ENCODE data around the gene LMNTD1.

GRCh38 chr12:25558586-25558985 lies 5.5 kb upstream of the LMNTD1 start:
- TF ChIP-seq, protein P1, sequence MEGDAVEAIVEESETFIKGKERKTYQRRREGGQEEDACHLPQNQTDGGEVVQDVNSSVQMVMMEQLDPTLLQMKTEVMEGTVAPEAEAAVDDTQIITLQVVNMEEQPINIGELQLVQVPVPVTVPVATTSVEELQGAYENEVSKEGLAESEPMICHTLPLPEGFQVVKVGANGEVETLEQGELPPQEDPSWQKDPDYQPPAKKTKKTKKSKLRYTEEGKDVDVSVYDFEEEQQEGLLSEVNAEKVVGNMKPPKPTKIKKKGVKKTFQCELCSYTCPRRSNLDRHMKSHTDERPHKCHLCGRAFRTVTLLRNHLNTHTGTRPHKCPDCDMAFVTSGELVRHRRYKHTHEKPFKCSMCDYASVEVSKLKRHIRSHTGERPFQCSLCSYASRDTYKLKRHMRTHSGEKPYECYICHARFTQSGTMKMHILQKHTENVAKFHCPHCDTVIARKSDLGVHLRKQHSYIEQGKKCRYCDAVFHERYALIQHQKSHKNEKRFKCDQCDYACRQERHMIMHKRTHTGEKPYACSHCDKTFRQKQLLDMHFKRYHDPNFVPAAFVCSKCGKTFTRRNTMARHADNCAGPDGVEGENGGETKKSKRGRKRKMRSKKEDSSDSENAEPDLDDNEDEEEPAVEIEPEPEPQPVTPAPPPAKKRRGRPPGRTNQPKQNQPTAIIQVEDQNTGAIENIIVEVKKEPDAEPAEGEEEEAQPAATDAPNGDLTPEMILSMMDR (conservative IDR thresholded peaks at IDR 0.05): no peak
- no peak for TF ChIP-seq ZFX (IDR thresholded peaks at IDR 0.05)

All from C4-2B (cell line).